ENCODE measurements around the gene CRB3.

GRCh38 chr19:6490134-6490533, 26.1 kb downstream of the CRB3 start:
- TF ChIP-seq YY1 (IDR thresholded peaks at IDR 0.05; ENCODE audit: insufficient read depth, insufficient read length) (no peak), ZNF274 (IDR thresholded peaks at IDR 0.05; ENCODE audit: low read depth, low read length) (no peak), SUZ12 (IDR thresholded peaks at IDR 0.05; ENCODE audit: extremely low read depth, insufficient read depth, insufficient read length) (no peak)
